ENCODE data around the gene RRAS2.

Gene RRAS2

GRCh38 chr11:14259186-14259784, 99.7 kb downstream of the RRAS2 start:
- no peaks in the 10 kb centered on the region for H3K36me3 ChIP-seq
- peaks cover 38% of the 10 kb centered on the region for H3K27me3 ChIP-seq
- TF ChIP-seq CTCF (IDR thresholded peaks at IDR 0.05) = no peak
- no peaks in the 10 kb centered on the region for H3K4me1 ChIP-seq (ENCODE audit: control insufficient read depth in 1 of 2, insufficient read depth in 1 of 2, low read depth in 1 of 2, low read length in 1 of 2)
- H3K27ac ChIP-seq = no peak overlapping the region
- no peak overlapping the region for H3K4me3 ChIP-seq (ENCODE audit: low read depth in 1 of 2, low read length in 1 of 2)
- H3K9me3 ChIP-seq = no peaks in the 10 kb centered on the region

- H3K4me3 ChIP-seq (ENCODE audit: low read depth in 1 of 2, low read length in 1 of 2) = no peak overlapping the region
- peaks cover 46% of the 10 kb centered on the region for H3K27me3 ChIP-seq
- no peak overlapping the region for H3K27ac ChIP-seq
- no peaks in the 10 kb centered on the region for H3K9me3 ChIP-seq
- TF ChIP-seq CTCF (IDR thresholded peaks at IDR 0.05) = no peak
- no peaks in the 10 kb centered on the region for H3K4me1 ChIP-seq (ENCODE audit: control insufficient read depth in 1 of 2, insufficient read depth in 1 of 2, low read depth in 1 of 2, low read length in 1 of 2)
- no peaks in the 10 kb centered on the region for H3K36me3 ChIP-seq
Observed at GRCh38 chr11:14258221-14258935, 100.6 kb downstream of the RRAS2 start.

DNA sequence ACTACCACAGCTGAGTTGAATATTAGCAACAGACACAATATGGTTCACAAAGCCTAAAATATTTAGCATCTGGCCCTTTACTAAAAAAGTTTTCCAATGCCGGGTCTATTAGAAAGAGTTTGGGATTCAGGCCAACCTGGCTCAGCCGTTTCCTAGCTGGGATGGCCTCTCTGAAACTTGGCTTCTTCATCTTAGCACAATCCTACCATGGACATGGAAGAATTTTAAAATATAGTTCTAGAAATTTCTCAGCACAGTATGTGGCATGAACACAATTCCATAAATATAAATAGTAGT, 103.8 kb downstream of the RRAS2 start:
- Histone ChIP-seq H3K27ac (no peak overlapping the region), H3K4me3 (ENCODE audit: low read depth in 1 of 2, low read length in 1 of 2) (no peak overlapping the region), H3K9me3 (no peaks in the 10 kb centered on the region), H3K27me3 (peaks cover 46% of the 10 kb centered on the region), H3K36me3 (no peaks in the 10 kb centered on the region), H3K4me1 (ENCODE audit: control insufficient read depth in 1 of 2, insufficient read depth in 1 of 2, low read depth in 1 of 2, low read length in 1 of 2) (no peaks in the 10 kb centered on the region)
- no peak for TF ChIP-seq CTCF (IDR thresholded peaks at IDR 0.05)

GRCh38 chr11:14254533-14255237, 104.3 kb downstream of the RRAS2 start:
- Histone ChIP-seq H3K27ac (no peak overlapping the region), H3K27me3 (peaks cover 48% of the 10 kb centered on the region), H3K4me3 (ENCODE audit: low read depth in 1 of 2, low read length in 1 of 2) (no peak overlapping the region), H3K36me3 (no peaks in the 10 kb centered on the region), H3K9me3 (no peaks in the 10 kb centered on the region), H3K4me1 (ENCODE audit: control insufficient read depth in 1 of 2, insufficient read depth in 1 of 2, low read depth in 1 of 2, low read length in 1 of 2) (no peaks in the 10 kb centered on the region)
- TF ChIP-seq CTCF (IDR thresholded peaks at IDR 0.05) = no peak

- no peak overlapping the region for H3K4me3 ChIP-seq (ENCODE audit: low read depth in 1 of 2, low read length in 1 of 2)
- H3K27ac ChIP-seq = no peak overlapping the region
- no peaks in the 10 kb centered on the region for H3K4me1 ChIP-seq (ENCODE audit: control insufficient read depth in 1 of 2, insufficient read depth in 1 of 2, low read depth in 1 of 2, low read length in 1 of 2)
- no peaks in the 10 kb centered on the region for H3K9me3 ChIP-seq
- no peak for TF ChIP-seq CTCF (IDR thresholded peaks at IDR 0.05)
- H3K27me3 ChIP-seq = peaks cover 48% of the 10 kb centered on the region
- no peaks in the 10 kb centered on the region for H3K36me3 ChIP-seq
Observed at GRCh38 chr11:14253840-14254239, 105.1 kb downstream of the RRAS2 start.

Data from neutrophil (primary cell).